Uterine smooth muscle cell (primary cell): Measurements from ENCODE around the gene CSTA. TPM values are rescaled to one million over a fixed set of nuclear protein-coding genes. Genes with fewer than 3 reads are reported as not detected.

ENCODE experiments used
- total RNA-seq: library from RNA; depleted of rRNA; stranded (reverse); fragments of >200 nt; gene quantifications from 2 replicates; pipeline ENCODE4 v1.2.3, GENCODE V29; 2014

Gene CSTA
- total RNA-seq = 0.11 and 1.1 TPM in 2 replicates

GRCh38 chr3:122324871-122325323, at the start of gene CSTA:
Gene CSTA (plus strand): TSS chr3:122325248. CDS start chr3:122325293, 45 bp downstream.

GRCh38 chr3:122382888-122383666, 58.0 kb downstream of the CSTA start, which contains the start of gene MIX23:
Gene MIX23 (minus strand): TSS chr3:122383231. CDS start chr3:122383224, 7 bp downstream.

GRCh38 chr3:122383771-122384697, 59.0 kb downstream of the CSTA start, which contains the start of gene FAM162A:
Gene FAM162A (plus strand): TSS chr3:122384182. CDS start chr3:122384266, 84 bp downstream.

Other genes with a start within 250 kb of the CSTA start
- gene CASR, start 141.6 kb upstream of the CSTA start, total RNA-seq = not detected in 2 replicates
- gene MIX23, start 58.0 kb downstream of the CSTA start, total RNA-seq = 31.7 and 48.6 TPM in 2 replicates
- 12.0 and 18.0 TPM in 2 replicates for gene FAM162A, start 58.9 kb downstream of the CSTA start, total RNA-seq
- gene WDR5B, start 90.8 kb downstream of the CSTA start, total RNA-seq = 5.5 and 5.9 TPM in 2 replicates
- 34.5 and 54.9 TPM in 2 replicates for gene KPNA1, start 189.7 kb downstream of the CSTA start, total RNA-seq
- 23.0 and 23.7 TPM in 2 replicates for gene PARP9, start 239.1 kb downstream of the CSTA start, total RNA-seq
- gene DTX3L, start 239.1 kb downstream of the CSTA start, total RNA-seq = 15.5 and 19.5 TPM in 2 replicates